Measurements from ENCODE around the gene ELMO3. TPM values are rescaled to one million over a fixed set of nuclear protein-coding genes. Genes with fewer than 3 reads are reported as not detected.

The ELMO3 gene
- total and polyA plus RNA-seq, 2 of the 13 experiments (the other 11 are each of a cell fraction or from before 2014, with no cell fraction given): 2.6 to 4.0 TPM

GRCh38 chr16:67183627-67184452 is 15.1 kb upstream of the ELMO3 start, which contains the start of gene MATCAP1 (continued):
- TF ChIP-seq ZNF609 (CRISPR knock-in tag; IDR thresholded peaks at IDR 0.05; ENCODE audit: borderline replicate concordance): peak; percentile 70
- TF ChIP-seq ZNF3 (CRISPR knock-in tag; IDR thresholded peaks at IDR 0.05): no peak
- peak; percentile 4 for TF ChIP-seq MNT (IDR thresholded peaks at IDR 0.05)
- TF ChIP-seq CENPX (CRISPR knock-in tag; IDR thresholded peaks at IDR 0.05): no peak
- TF ChIP-seq HHEX (CRISPR knock-in tag; IDR thresholded peaks at IDR 0.05): no peak
- TF ChIP-seq ZNF839 (CRISPR knock-in tag; IDR thresholded peaks at IDR 0.05; ENCODE audit: borderline replicate concordance): 0 out of 2 replicates have a peak, but pooled peaks have one; percentile 57
- no peak for TF ChIP-seq ZNF484 (CRISPR knock-in tag; IDR thresholded peaks at IDR 0.05; ENCODE audit: borderline replicate concordance, low read depth)
- peak; percentile 83; the same call in 1 of the 2 replicates for TF ChIP-seq SAFB2 (CRISPR knock-in tag; IDR thresholded peaks at IDR 0.05; ENCODE audit: borderline replicate concordance, low read depth)
- TF ChIP-seq ZNF414 (CRISPR knock-in tag; IDR thresholded peaks at IDR 0.05): no peak; the same call in 1 of the 2 replicates
- TF ChIP-seq ERF (CRISPR knock-in tag; IDR thresholded peaks at IDR 0.05): peak; percentile 39
- no peak for TF ChIP-seq PCBP2 (optimal IDR thresholded peaks at IDR 0.05; ENCODE audit: low read depth, low read length, poor library complexity, severe bottlenecking)
- TF ChIP-seq ZNF276 (CRISPR knock-in tag; IDR thresholded peaks at IDR 0.05; ENCODE audit: low read depth): no peak; the same call in 1 of the 2 replicates
- peak; percentile 97 for TF ChIP-seq ZNF567 (CRISPR knock-in tag; IDR thresholded peaks at IDR 0.05; ENCODE audit: borderline replicate concordance)
- peak; percentile 80 for TF ChIP-seq ZNF18 (CRISPR knock-in tag; IDR thresholded peaks at IDR 0.05; ENCODE audit: insufficient replicate concordance)
- peak; percentile 63; the same call in 1 of the 2 replicates for TF ChIP-seq RFXAP (CRISPR knock-in tag; IDR thresholded peaks at IDR 0.05; ENCODE audit: borderline replicate concordance)
- TF ChIP-seq HCFC1 (IDR thresholded peaks at IDR 0.05; ENCODE audit: low read depth, low read length): no peak; the same call in 1 of the 2 replicates
- no peak for TF ChIP-seq SRSF4 (IDR thresholded peaks at IDR 0.05; ENCODE audit: low read depth, low read length, poor library complexity, severe bottlenecking)

Measured in HepG2 (cell line).